Hepatocyte (in vitro differentiated cells): ENCODE data around the gene KCNMA1.

ENCODE experiments used
- EZH2 ChIP-seq: fragments of 200-600 bp; sonication (generic); IDR thresholded peaks from 2 replicates; pipeline ENCODE4 v1.6.1; 2016; ENCODE audit warnings: antibody characterized with exemption, mild to moderate bottlenecking, borderline replicate concordance
- EZH2phosphoT487 ChIP-seq: fragments of 200-600 bp; sonication (generic); IDR thresholded peaks from one replicate; pipeline ENCODE4 v1.6.1; 2018; ENCODE audit warnings: antibody characterized with exemption, mild to moderate bottlenecking, low read depth, moderate library complexity; ENCODE audit not compliant: unreplicated experiment, severe bottlenecking
- TF ChIP-seq, protein P1 (sequence below): fragments of 200-600 bp; sonication (generic); IDR thresholded peaks from 2 replicates; pipeline ENCODE4 v1.5.1; 2016; ENCODE audit warnings: antibody characterized with exemption, mild to moderate bottlenecking; ENCODE audit not compliant: poor library complexity

DNA sequence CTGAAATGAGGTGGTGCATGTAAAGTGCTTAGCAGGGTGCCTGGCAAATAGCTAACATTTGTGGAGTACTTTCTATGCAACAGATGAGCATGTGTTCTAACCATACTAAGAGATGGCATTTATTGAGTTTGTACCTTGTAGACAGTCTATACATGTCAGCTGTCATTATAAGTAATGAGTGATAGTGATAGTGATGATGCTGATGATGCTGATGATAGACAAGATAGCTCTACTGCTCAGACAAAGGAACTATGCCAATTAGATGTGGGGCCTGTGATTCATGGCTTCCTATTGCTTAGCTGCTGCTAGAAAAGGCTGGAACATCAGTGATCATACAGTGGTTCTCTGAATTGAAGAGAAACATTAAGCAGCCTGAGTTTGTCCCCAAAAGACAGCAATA, 585.8 kb downstream of the KCNMA1 start:
- TF ChIP-seq, protein P1, sequence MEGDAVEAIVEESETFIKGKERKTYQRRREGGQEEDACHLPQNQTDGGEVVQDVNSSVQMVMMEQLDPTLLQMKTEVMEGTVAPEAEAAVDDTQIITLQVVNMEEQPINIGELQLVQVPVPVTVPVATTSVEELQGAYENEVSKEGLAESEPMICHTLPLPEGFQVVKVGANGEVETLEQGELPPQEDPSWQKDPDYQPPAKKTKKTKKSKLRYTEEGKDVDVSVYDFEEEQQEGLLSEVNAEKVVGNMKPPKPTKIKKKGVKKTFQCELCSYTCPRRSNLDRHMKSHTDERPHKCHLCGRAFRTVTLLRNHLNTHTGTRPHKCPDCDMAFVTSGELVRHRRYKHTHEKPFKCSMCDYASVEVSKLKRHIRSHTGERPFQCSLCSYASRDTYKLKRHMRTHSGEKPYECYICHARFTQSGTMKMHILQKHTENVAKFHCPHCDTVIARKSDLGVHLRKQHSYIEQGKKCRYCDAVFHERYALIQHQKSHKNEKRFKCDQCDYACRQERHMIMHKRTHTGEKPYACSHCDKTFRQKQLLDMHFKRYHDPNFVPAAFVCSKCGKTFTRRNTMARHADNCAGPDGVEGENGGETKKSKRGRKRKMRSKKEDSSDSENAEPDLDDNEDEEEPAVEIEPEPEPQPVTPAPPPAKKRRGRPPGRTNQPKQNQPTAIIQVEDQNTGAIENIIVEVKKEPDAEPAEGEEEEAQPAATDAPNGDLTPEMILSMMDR, result no peak
- TF ChIP-seq EZH2 (no peak), EZH2phosphoT487 (no peak)
